ENCODE results near the gene DNAJB2. TPM values are rescaled to one million over a fixed set of nuclear protein-coding genes. Genes with fewer than 3 reads are reported as not detected.

Gene DNAJB2
- total RNA-seq, 6 experiments from 2014 or later: 32.6 to 52.1 (median 39.9) TPM

- peak; percentile 55 to 72 (median 64) for ATAC-seq
- Histone ChIP-seq H3K4me1 (peaks cover 0 to 16% (median 7%) of the 10 kb centered on the region in 4 donors), H3K9me3 (no peaks in the 10 kb centered on the region), H3K27me3 (no peaks in the 10 kb centered on the region), H3K27ac (peak overlapping the region in 1 of 3 donors; percentile 55), H3K36me3 (no peaks in the 10 kb centered on the region), H3K4me3 (no peak overlapping the region)
- no peak for TF ChIP-seq CTCF (IDR thresholded peaks at IDR 0.05)
- TF ChIP-seq POLR2A (IDR thresholded peaks at IDR 0.05): no peak
- WGBS (ENCODE audit: insufficient coverage, low coverage, low lambda C conversion rate, missing lambda C conversion rate): 27% methylated on average over 4 of the region's 5 CpGs
- peak in 1 of 3 donors; percentile 63 for DNase-seq
- intact Hi-C loops (cut with DNase I): no loop called here
Observed at GRCh38 chr2:219270055-219270372, 9.2 kb upstream of the DNAJB2 start.

- Histone ChIP-seq H3K27ac (no peak overlapping the region), H3K9me3 (no peaks in the 10 kb centered on the region), H3K4me1 (peaks cover 0 to 16% (median 7%) of the 10 kb centered on the region in 4 donors), H3K36me3 (no peaks in the 10 kb centered on the region), H3K4me3 (no peak overlapping the region), H3K27me3 (no peaks in the 10 kb centered on the region)
- ATAC-seq (no peak), DNase-seq (peak in 1 of 3 donors; percentile 9)
- intact Hi-C loops (cut with DNase I): no loop called here
- TF ChIP-seq CTCF (IDR thresholded peaks at IDR 0.05) (no peak), POLR2A (IDR thresholded peaks at IDR 0.05) (no peak)
- WGBS (ENCODE audit: insufficient coverage, low coverage, low lambda C conversion rate, missing lambda C conversion rate): no CpG with 5 or more reads among the region's 2 CpGs
Observed at GRCh38 chr2:219271021-219271420, 8.1 kb upstream of the DNAJB2 start.

GRCh38 chr2:219272356-219272755 lies 6.8 kb upstream of the DNAJB2 start:
- Histone ChIP-seq H3K27me3 (no peaks in the 10 kb centered on the region), H3K36me3 (no peaks in the 10 kb centered on the region), H3K4me1 (peaks cover 0 to 16% (median 7%) of the 10 kb centered on the region in 4 donors), H3K9me3 (no peaks in the 10 kb centered on the region), H3K27ac (no peak overlapping the region), H3K4me3 (no peak overlapping the region)
- no CpG with 5 or more reads among the region's 4 CpGs for WGBS (ENCODE audit: insufficient coverage, low coverage, low lambda C conversion rate, missing lambda C conversion rate)
- ATAC-seq: no peak
- TF ChIP-seq CTCF (IDR thresholded peaks at IDR 0.05) (no peak), POLR2A (IDR thresholded peaks at IDR 0.05) (no peak)
- DNase-seq: peak in 1 of 3 donors; percentile 6
- intact Hi-C loops (cut with DNase I): no loop called here

- intact Hi-C loops (cut with DNase I): no loop called here
- peak in 1 of 4 donors; percentile 38 for ATAC-seq
- H3K27me3 ChIP-seq: no peaks in the 10 kb centered on the region
- no peak for TF ChIP-seq POLR2A (IDR thresholded peaks at IDR 0.05)
- TF ChIP-seq CTCF (IDR thresholded peaks at IDR 0.05): no peak
- H3K27ac ChIP-seq: no peak overlapping the region
- no peaks in the 10 kb centered on the region for H3K36me3 ChIP-seq
- no peak for DNase-seq
- no peaks in the 10 kb centered on the region for H3K9me3 ChIP-seq
- 72% methylated on average over 2 of the region's 2 CpGs for WGBS (ENCODE audit: insufficient coverage, low coverage, low lambda C conversion rate, missing lambda C conversion rate)
- H3K4me3 ChIP-seq: no peak overlapping the region
- peaks cover 0 to 18% (median 8%) of the 10 kb centered on the region in 4 donors for H3K4me1 ChIP-seq
Observed at GRCh38 chr2:219272995-219273394, 6.2 kb upstream of the DNAJB2 start.

GRCh38 chr2:219273937-219274336 lies 5.2 kb upstream of the DNAJB2 start:
- DNase-seq (no peak), ATAC-seq (no peak)
- Histone ChIP-seq H3K4me3 (no peak overlapping the region), H3K36me3 (no peaks in the 10 kb centered on the region), H3K4me1 (peaks cover 0 to 26% (median 7%) of the 10 kb centered on the region in 4 donors), H3K27ac (no peak overlapping the region), H3K27me3 (no peaks in the 10 kb centered on the region), H3K9me3 (no peaks in the 10 kb centered on the region)
- WGBS (ENCODE audit: insufficient coverage, low coverage, low lambda C conversion rate, missing lambda C conversion rate): 29% methylated on average over 1 of the region's 3 CpGs
- intact Hi-C loops (cut with DNase I): no loop called here
- no peak for TF ChIP-seq CTCF (IDR thresholded peaks at IDR 0.05)
- TF ChIP-seq POLR2A (IDR thresholded peaks at IDR 0.05): no peak
